Glomerular endothelial cell (primary cell): ENCODE measurements around the gene GBP1. TPM values are rescaled to one million over a fixed set of nuclear protein-coding genes. Genes with fewer than 3 reads are reported as not detected.
"Not testable (repeated sequence)": the region's sequence is repeated elsewhere in the genome, so short reads cannot be mapped to it uniquely, and the experiment has no call there.

Experiments
- DNase-seq: peaks from one replicate; pipeline ENCODE4 v3.0.0-alpha.2; 2011; ENCODE audit warnings: low read depth, low spot score; ENCODE audit errors: extremely low read depth
- total RNA-seq: library from RNA; depleted of rRNA; stranded (reverse); fragments of >200 nt; gene quantifications from 2 replicates; pipeline ENCODE4 v1.2.3, GENCODE V29; 2015

Gene GBP1
- total RNA-seq, 1 donor from 2014 or later = 60.4 TPM

DNA sequence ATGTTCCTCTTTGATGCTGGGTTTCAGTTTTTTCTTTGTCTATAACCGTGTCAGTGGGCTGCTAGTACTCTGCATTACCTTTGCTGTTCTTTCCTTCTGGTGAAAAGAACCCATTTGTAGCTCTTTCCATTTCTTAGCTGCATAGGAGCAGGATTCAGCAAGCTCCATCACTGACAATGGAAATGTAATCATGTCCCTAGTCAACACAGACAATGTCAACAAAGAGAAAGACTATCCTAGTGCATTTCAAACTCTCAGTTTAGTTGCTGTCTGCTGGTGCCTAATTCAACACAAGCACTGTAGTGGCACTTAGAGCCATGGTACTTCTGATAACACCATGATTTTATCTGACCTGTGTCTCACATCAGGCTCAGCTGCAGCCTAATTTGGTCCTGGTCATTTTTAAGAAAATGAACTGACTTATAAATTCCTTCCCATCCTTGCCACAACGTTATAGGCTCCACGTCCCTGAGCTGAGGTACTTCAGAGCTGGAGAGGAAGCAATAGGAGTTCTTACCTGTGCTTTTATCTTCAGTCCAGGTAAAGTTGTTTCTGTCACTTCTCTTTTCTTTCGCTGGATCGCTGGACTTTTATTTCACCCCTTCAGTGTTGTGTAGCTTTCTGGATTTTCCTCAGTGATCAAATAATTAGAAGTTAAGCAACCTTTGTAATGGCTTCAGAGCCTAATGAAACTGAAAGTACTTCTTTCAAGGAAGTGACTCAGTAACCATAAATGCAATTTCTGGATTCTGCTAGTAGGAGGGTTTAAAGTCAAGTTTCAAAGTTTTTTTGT, 42.6 kb downstream of the GBP1 start, which contains the start of gene GBP3:
GBP3 (minus strand) TSS at position 700 of the 793 bp plus-strand sequence. CDS start 2,145 bp downstream, outside the sequence.
- no peak for DNase-seq

DNA sequence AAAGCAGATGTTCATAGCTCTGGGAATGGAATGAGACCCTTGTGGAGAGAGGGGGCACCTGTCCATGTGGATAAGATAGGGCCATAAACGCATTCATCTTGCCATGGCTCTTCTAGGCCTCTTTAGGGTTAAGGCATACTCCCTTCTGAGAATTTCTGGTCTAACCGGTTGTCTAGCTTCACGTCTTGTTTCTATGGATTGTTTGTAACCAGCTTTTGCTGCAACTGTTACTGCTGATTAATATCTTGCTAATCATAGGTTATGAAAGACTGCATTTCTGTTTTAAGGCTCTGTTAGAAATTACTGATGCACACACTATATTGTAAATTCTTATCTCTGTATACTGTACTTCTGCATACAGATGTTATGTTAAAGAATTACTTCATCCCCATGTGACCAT, 46.7 kb downstream of the GBP1 start:
- not testable (repeated sequence) for DNase-seq

DNA sequence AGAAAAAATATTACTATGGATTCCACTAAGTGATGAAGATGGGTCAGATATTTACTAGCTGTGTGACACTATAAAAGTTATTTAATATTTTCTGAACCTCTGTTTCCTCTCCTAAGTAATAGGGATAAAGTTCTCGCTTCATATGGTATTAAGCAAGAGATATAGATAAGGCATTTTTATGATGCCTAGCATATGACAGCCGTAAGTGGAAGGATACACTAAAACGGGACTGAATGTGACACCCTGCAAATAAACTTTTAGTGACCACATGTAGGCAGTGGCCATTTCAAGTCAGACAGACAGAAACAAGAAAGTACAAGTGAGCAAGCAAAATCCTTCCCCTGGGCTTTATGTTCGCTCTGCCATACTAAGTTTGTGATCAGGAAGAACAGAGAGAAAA, 56.5 kb downstream of the GBP1 start:
- DNase-seq = no peak

DNA sequence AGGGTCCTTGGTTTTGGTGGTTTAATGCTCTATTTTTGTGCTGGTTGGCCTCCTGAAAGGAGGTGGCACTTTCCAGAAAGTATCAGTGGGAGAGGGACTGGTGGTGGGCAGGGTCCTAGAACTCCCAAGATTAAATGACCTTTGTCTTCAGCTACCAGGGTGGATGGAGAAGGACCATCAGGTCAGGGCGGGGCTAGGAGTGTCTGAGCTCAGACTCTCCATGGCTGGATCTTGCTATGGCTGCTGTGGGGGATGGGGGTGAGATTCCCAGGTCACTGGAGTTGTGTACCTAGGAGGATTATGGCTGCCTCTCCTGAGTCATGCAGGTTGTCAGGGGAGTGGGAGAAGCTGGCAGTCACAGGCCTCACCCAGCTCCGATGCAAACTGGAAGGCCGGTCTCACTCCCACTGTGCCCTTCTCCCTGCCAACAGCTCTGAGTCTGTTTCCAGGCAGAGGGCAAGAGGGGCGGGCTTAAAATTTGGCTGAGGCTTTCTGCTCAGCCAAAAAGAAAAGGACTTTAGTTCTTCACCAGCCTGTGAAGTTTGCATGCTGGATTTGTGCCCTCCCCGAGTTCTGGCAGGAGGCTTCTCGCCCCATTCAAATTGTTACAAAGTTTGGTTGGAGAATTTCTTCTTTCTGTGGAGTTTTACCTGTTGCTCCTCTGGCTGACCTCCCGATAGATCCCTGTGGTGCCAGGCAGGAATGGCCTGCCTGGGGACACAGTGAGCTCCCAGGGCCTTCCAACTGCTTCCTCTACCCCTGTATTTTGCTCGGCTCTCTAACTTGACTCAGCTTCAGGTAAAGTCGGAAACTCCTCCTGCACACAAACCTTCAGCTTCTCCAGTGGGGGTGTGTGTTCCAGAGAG, 59.5 kb downstream of the GBP1 start:
- no peak for DNase-seq

Other genes starting within 250 kb of the GBP1 start
- gene GTF2B, start 173.6 kb downstream of the GBP1 start, total RNA-seq = 22.6 and 24.5 TPM in 2 replicates
- 17.3 and 26.5 TPM in 2 replicates for gene KYAT3, start 72.6 kb downstream of the GBP1 start, total RNA-seq
- 5.0 and 7.4 TPM in 2 replicates for gene RBMXL1, start 72.6 kb downstream of the GBP1 start, total RNA-seq
- 47.3 and 48.9 TPM in 2 replicates for gene GBP3, start 42.3 kb downstream of the GBP1 start, total RNA-seq
- gene GBP2, start 60.9 kb upstream of the GBP1 start, total RNA-seq = 49.8 and 52.7 TPM in 2 replicates
- not detected in 2 replicates for gene GBP7, start 110.8 kb upstream of the GBP1 start, total RNA-seq
- 27.0 and 38.0 TPM in 2 replicates for gene GBP4, start 133.7 kb upstream of the GBP1 start, total RNA-seq
- gene GBP5, start 207.7 kb upstream of the GBP1 start, total RNA-seq = 0.92 and 3.0 TPM in 2 replicates